Activated T-helper 1 cell treated with anti-CD3 and anti-CD28 coated beads, Interleukin-12 subunit alpha, Interleukin-12 subunit beta, Interleukin-2, Interleukin-4 antibody, amounts not matched to agents 30 ng/mL and 10 ng/mL and 1 ng/mL, durations not matched to agents 14 hours and 24 hours and 36 hours (primary cell): Measurements from ENCODE around the gene GPR37. TPM values are rescaled to one million over a fixed set of nuclear protein-coding genes. Genes with fewer than 3 reads are reported as not detected.

ENCODE experiments used
- DNase-seq: peaks from one replicate; pipeline ENCODE4 v3.0.0; 2021; ENCODE audit warnings: low spot score
- H3K27ac Mint-ChIP-seq: one replicate; pipeline ENCODE4 v1.8.0; 2021; ENCODE audit warnings: mild to moderate bottlenecking, mixed read lengths
- H3K27me3 Mint-ChIP-seq: one replicate; pipeline ENCODE4 v1.8.0; 2022; ENCODE audit warnings: mild to moderate bottlenecking, moderate library complexity, mixed read lengths; ENCODE audit not compliant: insufficient read depth
- H3K36me3 Mint-ChIP-seq: one replicate; pipeline ENCODE4 v1.8.0; 2021; ENCODE audit warnings: low read depth, mixed read lengths
- H3K4me1 Mint-ChIP-seq: one replicate; pipeline ENCODE4 v1.8.0; 2021; ENCODE audit warnings: low read depth, mixed read lengths
- H3K4me3 Mint-ChIP-seq: one replicate; pipeline ENCODE4 v1.8.0; 2021; ENCODE audit warnings: mild to moderate bottlenecking, moderate library complexity, mixed read lengths
- H3K9me3 Mint-ChIP-seq: one replicate; pipeline ENCODE4 v1.8.0; 2021; ENCODE audit warnings: mixed read lengths
- intact Hi-C: fragments of 100-400 bp; cut with micrococcal nuclease; formaldehyde crosslinking; loops from one replicate; pipeline ENCODE4 v1.15.1; 2024
- total RNA-seq: library from RNA; stranded (reverse); gene quantifications from 2 replicates; pipeline ENCODE4 v1.2.3, GENCODE V29; 2022

Gene GPR37
- total RNA-seq, 1 donor from 2014 or later: not detected

DNA sequence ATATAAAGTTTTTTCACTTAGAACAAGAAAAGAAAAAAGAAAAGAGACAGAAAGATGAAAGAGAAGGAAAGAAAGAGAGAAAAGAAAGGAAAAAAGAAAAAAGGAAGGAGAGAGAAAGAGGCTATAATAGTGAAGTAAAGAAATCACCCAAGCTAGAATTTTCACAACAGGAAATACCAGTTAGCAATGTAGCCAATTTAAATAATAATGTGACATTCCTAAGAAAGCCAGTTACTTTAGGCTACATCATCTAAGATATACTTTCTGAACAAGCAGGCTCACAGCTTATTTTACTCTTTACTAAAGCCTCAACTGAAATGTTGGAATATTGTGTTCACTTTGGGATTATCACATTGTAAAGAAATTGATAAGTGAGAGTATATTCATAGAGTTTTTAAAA is 53.6 kb downstream of the GPR37 start:
- Mint-ChIP-seq H3K27me3 (peaks cover 2% of the 10 kb centered on the region), H3K36me3 (no peaks in the 10 kb centered on the region), H3K4me1 (no peaks in the 10 kb centered on the region), H3K9me3 (peaks cover 24% of the 10 kb centered on the region), H3K27ac (no peak overlapping the region), H3K4me3 (no peak overlapping the region)
- intact Hi-C loops: no loop called here
- no peak for DNase-seq

DNA sequence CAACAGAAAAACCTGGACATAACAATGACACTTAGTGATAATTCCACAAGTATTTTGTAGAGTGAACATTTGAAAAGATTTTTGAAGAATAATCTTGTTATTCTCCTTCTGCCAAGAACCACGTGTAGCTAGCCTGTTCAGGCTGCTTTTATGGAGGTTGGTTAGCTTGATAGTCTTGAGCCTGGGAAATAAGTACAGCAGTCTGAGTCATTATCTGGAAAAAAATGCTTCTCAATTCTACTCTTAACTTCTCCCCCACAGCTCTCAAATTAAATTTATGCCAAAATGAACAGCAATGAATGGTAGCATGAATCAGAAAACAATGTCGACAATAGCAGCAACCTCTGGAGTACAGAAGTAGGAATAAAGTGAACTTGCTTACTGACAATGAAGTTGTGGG is 63.2 kb downstream of the GPR37 start:
- H3K9me3 Mint-ChIP-seq: peaks cover 6% of the 10 kb centered on the region
- no peaks in the 10 kb centered on the region for H3K4me1 Mint-ChIP-seq
- no peaks in the 10 kb centered on the region for H3K27me3 Mint-ChIP-seq
- DNase-seq: no peak
- H3K27ac Mint-ChIP-seq: no peak overlapping the region
- intact Hi-C loops: no loop called here
- H3K36me3 Mint-ChIP-seq: no peaks in the 10 kb centered on the region
- no peak overlapping the region for H3K4me3 Mint-ChIP-seq

DNA sequence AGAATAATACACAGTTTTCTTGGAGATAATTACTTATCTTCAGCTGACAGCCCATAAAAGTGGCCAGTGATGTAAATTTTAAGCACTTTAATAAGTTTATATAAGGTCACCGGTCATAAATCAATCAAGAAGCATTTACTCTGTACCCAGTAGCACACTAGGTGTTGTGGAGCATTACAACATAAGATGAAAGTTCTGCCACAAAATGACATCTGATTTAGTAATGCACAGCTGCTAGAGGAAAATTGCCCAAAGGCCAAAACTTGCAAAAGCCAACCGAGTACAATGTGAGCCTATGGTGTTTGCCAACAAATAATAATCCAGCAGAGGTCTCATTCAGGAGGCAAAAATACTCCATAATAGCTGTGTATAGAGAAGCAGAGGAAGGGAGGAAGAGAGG is 63.6 kb downstream of the GPR37 start:
- DNase-seq: no peak
- Mint-ChIP-seq H3K27ac (no peak overlapping the region), H3K9me3 (peaks cover 2% of the 10 kb centered on the region), H3K36me3 (no peaks in the 10 kb centered on the region), H3K27me3 (no peaks in the 10 kb centered on the region), H3K4me3 (no peak overlapping the region), H3K4me1 (no peaks in the 10 kb centered on the region)
- intact Hi-C loops: no loop called here

DNA sequence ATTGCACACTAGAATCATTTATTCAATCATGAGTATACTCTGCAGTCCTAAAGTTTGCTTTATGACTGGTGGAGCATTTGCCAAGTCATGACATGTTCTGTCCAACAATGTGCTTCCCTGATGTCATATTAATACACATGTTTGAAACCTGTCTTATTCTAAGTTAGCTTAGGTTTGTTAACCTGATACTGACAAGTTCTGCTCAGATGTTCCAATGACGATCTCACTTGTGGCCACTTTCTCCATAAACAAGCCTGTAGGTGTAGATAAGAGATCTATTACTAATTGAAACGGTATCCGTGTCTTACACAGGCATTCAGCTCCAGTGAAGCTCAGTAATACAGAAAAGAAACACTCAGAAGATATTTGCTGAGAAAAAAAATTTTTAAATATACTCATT is 64.9 kb downstream of the GPR37 start:
- no peaks in the 10 kb centered on the region for H3K4me1 Mint-ChIP-seq
- no peaks in the 10 kb centered on the region for H3K27me3 Mint-ChIP-seq
- H3K36me3 Mint-ChIP-seq: no peaks in the 10 kb centered on the region
- H3K4me3 Mint-ChIP-seq: no peak overlapping the region
- DNase-seq: no peak
- H3K27ac Mint-ChIP-seq: no peak overlapping the region
- H3K9me3 Mint-ChIP-seq: no peaks in the 10 kb centered on the region
- intact Hi-C loops: no loop called here

DNA sequence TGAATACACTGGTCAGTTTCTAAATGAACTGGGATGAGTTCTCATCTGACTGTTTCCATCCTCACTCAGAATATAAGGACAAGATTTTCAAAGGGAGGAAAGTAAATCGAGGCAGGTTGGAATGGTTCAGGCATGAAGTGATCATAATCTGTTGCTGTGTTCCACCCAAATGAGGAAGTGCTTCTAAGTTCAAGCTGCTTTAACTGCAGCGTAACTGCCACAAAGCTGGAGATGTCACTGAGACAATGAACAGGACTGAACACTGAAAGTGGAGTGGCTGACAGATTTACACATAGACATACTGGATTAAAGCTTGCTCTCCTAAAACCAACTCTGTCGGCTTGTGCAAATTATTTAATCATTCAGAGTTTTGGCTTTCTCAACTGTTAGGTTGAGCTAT is 66.6 kb downstream of the GPR37 start:
- intact Hi-C loops: no loop called here
- no peak for DNase-seq
- Mint-ChIP-seq H3K4me3 (no peak overlapping the region), H3K9me3 (no peaks in the 10 kb centered on the region), H3K36me3 (no peaks in the 10 kb centered on the region), H3K27me3 (no peaks in the 10 kb centered on the region), H3K4me1 (no peaks in the 10 kb centered on the region), H3K27ac (no peak overlapping the region)

DNA sequence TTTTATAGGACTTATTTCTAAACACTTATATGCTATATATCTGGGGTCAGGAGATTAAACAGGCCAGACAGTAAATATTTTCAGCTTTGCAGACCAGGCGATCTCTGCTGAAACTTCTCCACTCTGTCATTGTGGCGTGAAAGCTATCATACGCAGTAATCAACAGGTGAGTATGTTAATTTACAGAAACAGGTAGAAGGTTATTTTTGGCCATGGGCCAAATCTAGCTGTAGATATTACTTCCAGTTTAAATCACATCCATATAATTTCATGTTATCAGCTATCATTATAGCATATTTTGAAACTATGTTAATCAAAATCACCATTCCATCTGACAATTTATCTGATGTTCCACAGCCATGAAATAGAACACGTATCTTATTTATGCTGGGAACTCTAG is 67.8 kb downstream of the GPR37 start:
- Mint-ChIP-seq H3K9me3 (no peaks in the 10 kb centered on the region), H3K27ac (no peak overlapping the region), H3K27me3 (no peaks in the 10 kb centered on the region), H3K4me1 (no peaks in the 10 kb centered on the region), H3K4me3 (no peak overlapping the region), H3K36me3 (no peaks in the 10 kb centered on the region)
- DNase-seq: no peak
- intact Hi-C loops: no loop called here

Other genes with a start within 250 kb of the GPR37 start
- 27.1 and 31.1 TPM in 2 replicates for gene POT1, start 164.0 kb upstream of the GPR37 start, total RNA-seq